ENCODE results near the gene UVRAG. TPM values are rescaled to one million over a fixed set of nuclear protein-coding genes. Genes with fewer than 3 reads are reported as not detected.

Gene UVRAG
- total RNA-seq, 2 experiments from 2014 or later, result 16.5 to 19.5 TPM

DNA sequence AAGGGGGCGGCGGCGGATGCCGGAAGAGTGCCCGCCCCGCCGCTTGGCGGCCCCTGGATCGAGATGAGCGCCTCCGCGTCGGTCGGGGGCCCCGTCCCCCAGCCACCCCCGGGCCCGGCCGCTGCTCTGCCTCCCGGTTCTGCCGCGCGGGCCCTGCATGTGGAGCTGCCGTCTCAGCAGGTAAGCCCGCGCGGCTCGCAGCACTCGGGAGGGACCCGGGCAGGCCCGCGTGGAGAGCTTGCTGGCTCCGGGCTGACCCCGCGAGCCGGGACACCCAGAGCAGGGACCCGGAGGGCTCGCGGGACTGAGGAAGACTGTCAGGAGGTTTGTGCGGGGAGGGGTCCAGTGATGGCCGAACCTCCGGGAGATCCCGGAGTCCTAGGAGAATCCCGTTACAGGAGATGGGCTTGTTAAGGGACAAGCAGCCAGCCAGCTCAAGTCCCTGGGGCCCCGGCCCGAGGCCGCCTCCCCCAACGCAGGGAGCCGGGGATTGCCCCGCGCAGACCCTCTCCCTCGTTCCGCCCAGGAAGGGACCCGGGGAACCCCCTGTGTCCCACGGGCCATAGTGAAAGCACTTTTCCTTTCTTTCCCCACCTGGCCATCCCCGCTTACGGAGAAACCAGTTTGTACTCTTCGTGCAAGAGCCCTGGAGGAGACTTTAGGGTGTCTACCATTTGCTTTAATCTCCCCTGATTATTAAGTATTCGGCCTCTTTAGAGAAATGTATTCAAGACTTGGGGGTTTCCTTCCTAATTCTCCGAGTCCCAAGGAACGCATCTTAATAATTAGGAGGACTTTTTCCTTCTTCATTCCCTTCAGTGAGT lies 547 bp downstream of the UVRAG start:
- Mint-ChIP-seq H3K36me3 (ENCODE audit: low read depth) (peaks cover 7% of the 10 kb centered on the region), H3K9me3 (no peaks in the 10 kb centered on the region), H3K27ac (peak overlapping the region; percentile 92), H3K27me3 (no peaks in the 10 kb centered on the region), H3K4me1 (ENCODE audit: low read depth) (peaks cover 29% of the 10 kb centered on the region), H3K4me3 (peak overlapping the region; percentile 95)
- ChIA-PET CTCF (interaction anchor here (3.2 kb wide), 1 partner anchor 12 kb away, joined by 19 read pairs; no protein-coding TSS in a partner anchor), POLR2A (interaction anchor here (0.7 to 2.0 kb wide), 3 partner anchors 8 to 11 kb away, joined by 3 to 5 read pairs (median 3); no protein-coding TSS in a partner anchor)
- ATAC-seq (ENCODE audit: poor library complexity) (no peak), DNase-seq (peak in 10 of 14 experiments; percentile 6 to 78 (median 29))
- peaks cover 30% of the 10 kb centered on the region for H3K4me1 ChIP-seq (ENCODE audit: insufficient read depth, low read length)
- peak overlapping the region; percentile 78 to 83 for H3K27ac ChIP-seq (ENCODE audit: low read depth in 1 of 2, low read length in 2 of 2)
- intact Hi-C loops (cut with DNase I, micrococcal nuclease), result loop anchor here in 1 of 2 experiments (10.0 kb wide), 3 partner anchors 1071 to 1641 kb away; partner anchors contain the start of genes C2CD3, POLD3, PPME1 and RNF169
- no peaks in the 10 kb centered on the region for H3K36me3 ChIP-seq (ENCODE audit: insufficient read depth, low read length)
- no peaks in the 10 kb centered on the region for H3K9me3 ChIP-seq (ENCODE audit: control insufficient read depth in 1 of 2, insufficient read depth in 1 of 2, low read length in 2 of 2)
- peak overlapping the region; percentile 88 for H3K4me3 ChIP-seq (ENCODE audit: low read length)
- no peaks in the 10 kb centered on the region for H3K27me3 ChIP-seq (ENCODE audit: control insufficient read depth in 1 of 2, insufficient read depth in 2 of 2, low read length in 2 of 2)
- TF ChIP-seq, protein P1, sequence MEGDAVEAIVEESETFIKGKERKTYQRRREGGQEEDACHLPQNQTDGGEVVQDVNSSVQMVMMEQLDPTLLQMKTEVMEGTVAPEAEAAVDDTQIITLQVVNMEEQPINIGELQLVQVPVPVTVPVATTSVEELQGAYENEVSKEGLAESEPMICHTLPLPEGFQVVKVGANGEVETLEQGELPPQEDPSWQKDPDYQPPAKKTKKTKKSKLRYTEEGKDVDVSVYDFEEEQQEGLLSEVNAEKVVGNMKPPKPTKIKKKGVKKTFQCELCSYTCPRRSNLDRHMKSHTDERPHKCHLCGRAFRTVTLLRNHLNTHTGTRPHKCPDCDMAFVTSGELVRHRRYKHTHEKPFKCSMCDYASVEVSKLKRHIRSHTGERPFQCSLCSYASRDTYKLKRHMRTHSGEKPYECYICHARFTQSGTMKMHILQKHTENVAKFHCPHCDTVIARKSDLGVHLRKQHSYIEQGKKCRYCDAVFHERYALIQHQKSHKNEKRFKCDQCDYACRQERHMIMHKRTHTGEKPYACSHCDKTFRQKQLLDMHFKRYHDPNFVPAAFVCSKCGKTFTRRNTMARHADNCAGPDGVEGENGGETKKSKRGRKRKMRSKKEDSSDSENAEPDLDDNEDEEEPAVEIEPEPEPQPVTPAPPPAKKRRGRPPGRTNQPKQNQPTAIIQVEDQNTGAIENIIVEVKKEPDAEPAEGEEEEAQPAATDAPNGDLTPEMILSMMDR (IDR thresholded peaks at IDR 0.05), result no peak

DNA sequence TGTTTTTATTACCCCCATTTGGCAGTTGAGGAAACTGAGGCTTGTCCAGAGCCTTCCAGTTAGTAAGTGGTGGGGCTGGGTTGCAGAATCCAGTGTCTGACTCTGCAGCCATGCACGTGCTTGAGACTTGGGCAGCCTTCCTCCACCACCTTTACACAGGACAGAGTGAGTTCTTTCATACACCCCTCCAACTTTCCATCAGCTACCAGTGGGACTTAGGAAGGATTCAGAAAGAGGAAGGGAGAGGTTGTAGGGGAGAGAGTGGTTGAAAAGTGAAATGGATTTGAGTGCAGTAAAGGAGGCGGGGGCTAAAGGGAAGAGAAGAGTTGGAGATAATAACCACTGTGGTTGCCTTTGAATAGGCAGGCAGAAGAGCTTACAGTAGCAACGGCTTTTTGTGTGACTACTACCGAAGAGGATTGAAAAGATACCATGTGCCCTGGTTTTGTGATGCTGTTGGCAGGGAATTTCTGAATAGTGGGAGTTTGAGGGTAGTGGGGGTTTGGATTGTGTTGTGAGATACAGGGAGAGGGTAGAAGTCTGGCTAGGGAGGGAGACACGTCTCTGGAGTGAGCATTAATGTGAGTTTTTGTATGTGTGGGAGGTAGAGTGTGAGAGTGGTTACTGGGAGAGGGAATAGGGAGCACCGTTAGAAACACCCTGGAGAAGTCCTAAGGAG lies 1.7 kb downstream of the UVRAG start:
- peaks cover 30% of the 10 kb centered on the region for H3K4me1 ChIP-seq (ENCODE audit: insufficient read depth, low read length)
- peaks cover 2% of the 10 kb centered on the region for H3K36me3 ChIP-seq (ENCODE audit: insufficient read depth, low read length)
- H3K27me3 Mint-ChIP-seq, result no peaks in the 10 kb centered on the region
- CTCF ChIA-PET, result interaction anchor here (1.4 kb wide), 1 partner anchor 14 kb away, joined by 7 read pairs; no protein-coding TSS in a partner anchor
- H3K27ac ChIP-seq (ENCODE audit: low read depth in 1 of 2, low read length in 2 of 2), result no peak overlapping the region
- H3K4me3 ChIP-seq (ENCODE audit: low read length), result peak overlapping the region; percentile 88
- intact Hi-C loops (cut with DNase I, micrococcal nuclease), result loop anchor here in 1 of 2 experiments (10.0 kb wide), 3 partner anchors 1072 to 1642 kb away; partner anchors contain the start of genes C2CD3, POLD3, PPME1 and RNF169
- DNase-seq (peak in 2 of 14 experiments; percentile 24 to 25), ATAC-seq (ENCODE audit: poor library complexity) (no peak)
- no peak overlapping the region for H3K27ac Mint-ChIP-seq
- H3K4me3 Mint-ChIP-seq, result no peak overlapping the region
- no peaks in the 10 kb centered on the region for H3K27me3 ChIP-seq (ENCODE audit: control insufficient read depth in 1 of 2, insufficient read depth in 2 of 2, low read length in 2 of 2)
- no peaks in the 10 kb centered on the region for H3K9me3 ChIP-seq (ENCODE audit: control insufficient read depth in 1 of 2, insufficient read depth in 1 of 2, low read length in 2 of 2)
- no peaks in the 10 kb centered on the region for H3K9me3 Mint-ChIP-seq
- TF ChIP-seq, protein P1 (IDR thresholded peaks at IDR 0.05), result no peak
- H3K36me3 Mint-ChIP-seq (ENCODE audit: low read depth), result peaks cover 7% of the 10 kb centered on the region
- peaks cover 38% of the 10 kb centered on the region for H3K4me1 Mint-ChIP-seq (ENCODE audit: low read depth)
- POLR2A ChIA-PET, result interaction anchor here (1.0 kb wide), 1 partner anchor 14 kb away, joined by 3 read pairs; no protein-coding TSS in a partner anchor

DNA sequence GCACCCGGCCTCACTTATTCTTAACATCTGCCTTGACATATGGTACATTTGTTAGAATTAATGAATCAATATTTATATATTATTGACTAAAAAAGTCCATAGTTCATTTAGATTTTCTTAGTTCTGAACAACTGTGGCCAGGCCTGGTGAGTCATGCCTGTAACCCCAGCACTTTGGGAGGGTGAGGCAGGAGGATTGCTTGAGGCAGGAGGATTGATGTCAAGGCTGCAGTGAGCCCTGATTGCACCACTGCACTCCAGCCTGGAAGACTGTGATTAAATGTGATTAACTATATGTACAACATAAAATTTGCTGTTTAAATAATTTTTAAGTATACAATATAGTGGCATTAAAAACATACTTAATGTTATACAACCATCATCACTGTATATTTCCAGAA lies 5.6 kb downstream of the UVRAG start:
- Histone ChIP-seq H3K27ac (ENCODE audit: low read depth in 1 of 2, low read length in 2 of 2) (no peak overlapping the region), H3K27me3 (ENCODE audit: control insufficient read depth in 1 of 2, insufficient read depth in 2 of 2, low read length in 2 of 2) (no peaks in the 10 kb centered on the region), H3K4me1 (ENCODE audit: insufficient read depth, low read length) (peaks cover 32% of the 10 kb centered on the region), H3K9me3 (ENCODE audit: control insufficient read depth in 1 of 2, insufficient read depth in 1 of 2, low read length in 2 of 2) (no peaks in the 10 kb centered on the region), H3K4me3 (ENCODE audit: low read length) (no peak overlapping the region), H3K36me3 (ENCODE audit: insufficient read depth, low read length) (peaks cover 2% of the 10 kb centered on the region)
- DNase-seq (no peak), ATAC-seq (ENCODE audit: poor library complexity) (no peak)
- intact Hi-C loops (cut with DNase I, micrococcal nuclease), result no loop called here
- no peak overlapping the region for H3K4me3 Mint-ChIP-seq
- no peaks in the 10 kb centered on the region for H3K9me3 Mint-ChIP-seq
- no peaks in the 10 kb centered on the region for H3K27me3 Mint-ChIP-seq
- CTCF ChIA-PET, result no interaction called here
- H3K4me1 Mint-ChIP-seq (ENCODE audit: low read depth), result peaks cover 52% of the 10 kb centered on the region
- H3K27ac Mint-ChIP-seq, result no peak overlapping the region
- H3K36me3 Mint-ChIP-seq (ENCODE audit: low read depth), result peaks cover 10% of the 10 kb centered on the region
- POLR2A ChIA-PET, result no interaction called here
- TF ChIP-seq, protein P1 (IDR thresholded peaks at IDR 0.05), result no peak

Measured in CD4-positive, alpha-beta T cell (primary cell).